C4-2B (cell line): Measurements from ENCODE around the gene CCDC69.

ENCODE experiments used
- H3K27ac ChIP-seq: fragments of 450-650 bp; 2 replicates; pipeline ENCODE4 v1.5.1; 2017
- ZFX ChIP-seq: fragments of 450-650 bp; IDR thresholded peaks from 2 replicates; pipeline ENCODE4 v1.6.1; 2017
- TF ChIP-seq, protein P1 (sequence below): fragments of 450-650 bp; conservative IDR thresholded peaks from 2 replicates; pipeline ENCODE4 v1.5.1; 2017; ENCODE audit warnings: mild to moderate bottlenecking

CCDC69 gene

DNA sequence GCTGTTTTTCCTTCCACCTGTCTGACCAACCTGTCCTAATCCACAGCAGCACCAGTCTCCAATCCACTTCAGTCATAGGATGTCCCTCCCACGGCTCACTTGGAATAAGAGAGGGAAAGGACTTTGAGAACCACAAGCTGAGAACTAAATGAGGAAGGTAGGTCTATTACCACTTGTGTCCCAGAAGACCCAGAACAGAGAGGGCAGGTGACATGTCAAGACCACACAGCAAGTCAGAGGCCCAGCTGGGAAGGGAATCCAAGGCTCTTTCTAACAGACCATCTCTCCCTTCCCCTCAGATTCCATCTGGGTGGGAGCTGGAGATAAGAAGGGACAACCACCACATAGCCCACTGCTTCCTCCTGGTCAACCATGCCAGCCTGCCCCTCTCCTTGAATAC is 81.0 kb downstream of the CCDC69 start:
- TF ChIP-seq ZFX: no peak
- TF ChIP-seq, protein P1, sequence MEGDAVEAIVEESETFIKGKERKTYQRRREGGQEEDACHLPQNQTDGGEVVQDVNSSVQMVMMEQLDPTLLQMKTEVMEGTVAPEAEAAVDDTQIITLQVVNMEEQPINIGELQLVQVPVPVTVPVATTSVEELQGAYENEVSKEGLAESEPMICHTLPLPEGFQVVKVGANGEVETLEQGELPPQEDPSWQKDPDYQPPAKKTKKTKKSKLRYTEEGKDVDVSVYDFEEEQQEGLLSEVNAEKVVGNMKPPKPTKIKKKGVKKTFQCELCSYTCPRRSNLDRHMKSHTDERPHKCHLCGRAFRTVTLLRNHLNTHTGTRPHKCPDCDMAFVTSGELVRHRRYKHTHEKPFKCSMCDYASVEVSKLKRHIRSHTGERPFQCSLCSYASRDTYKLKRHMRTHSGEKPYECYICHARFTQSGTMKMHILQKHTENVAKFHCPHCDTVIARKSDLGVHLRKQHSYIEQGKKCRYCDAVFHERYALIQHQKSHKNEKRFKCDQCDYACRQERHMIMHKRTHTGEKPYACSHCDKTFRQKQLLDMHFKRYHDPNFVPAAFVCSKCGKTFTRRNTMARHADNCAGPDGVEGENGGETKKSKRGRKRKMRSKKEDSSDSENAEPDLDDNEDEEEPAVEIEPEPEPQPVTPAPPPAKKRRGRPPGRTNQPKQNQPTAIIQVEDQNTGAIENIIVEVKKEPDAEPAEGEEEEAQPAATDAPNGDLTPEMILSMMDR: no peak
- H3K27ac ChIP-seq: no peak overlapping the region

DNA sequence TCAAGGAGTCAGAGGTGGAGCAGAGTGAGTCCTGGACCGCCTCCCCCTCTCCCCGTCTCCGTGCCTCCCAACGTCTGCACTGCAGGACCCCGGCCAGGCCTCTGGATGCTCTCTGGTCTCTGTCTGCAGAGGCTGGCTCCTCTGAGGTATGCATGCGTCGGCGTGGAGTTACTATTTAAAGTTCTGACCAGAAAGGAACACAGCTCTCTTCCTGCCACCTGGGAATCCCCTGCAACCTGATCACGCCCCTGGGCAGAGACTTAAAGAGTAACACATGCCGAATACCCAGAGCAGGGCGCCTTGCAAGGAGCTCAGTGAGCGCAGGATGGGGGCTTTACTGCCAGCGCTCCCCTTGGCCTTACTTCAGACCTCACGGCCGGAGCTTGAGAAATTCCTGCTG is 82.4 kb downstream of the CCDC69 start:
- TF ChIP-seq, protein P1: no peak
- no peak for TF ChIP-seq ZFX
- no peak overlapping the region for H3K27ac ChIP-seq

DNA sequence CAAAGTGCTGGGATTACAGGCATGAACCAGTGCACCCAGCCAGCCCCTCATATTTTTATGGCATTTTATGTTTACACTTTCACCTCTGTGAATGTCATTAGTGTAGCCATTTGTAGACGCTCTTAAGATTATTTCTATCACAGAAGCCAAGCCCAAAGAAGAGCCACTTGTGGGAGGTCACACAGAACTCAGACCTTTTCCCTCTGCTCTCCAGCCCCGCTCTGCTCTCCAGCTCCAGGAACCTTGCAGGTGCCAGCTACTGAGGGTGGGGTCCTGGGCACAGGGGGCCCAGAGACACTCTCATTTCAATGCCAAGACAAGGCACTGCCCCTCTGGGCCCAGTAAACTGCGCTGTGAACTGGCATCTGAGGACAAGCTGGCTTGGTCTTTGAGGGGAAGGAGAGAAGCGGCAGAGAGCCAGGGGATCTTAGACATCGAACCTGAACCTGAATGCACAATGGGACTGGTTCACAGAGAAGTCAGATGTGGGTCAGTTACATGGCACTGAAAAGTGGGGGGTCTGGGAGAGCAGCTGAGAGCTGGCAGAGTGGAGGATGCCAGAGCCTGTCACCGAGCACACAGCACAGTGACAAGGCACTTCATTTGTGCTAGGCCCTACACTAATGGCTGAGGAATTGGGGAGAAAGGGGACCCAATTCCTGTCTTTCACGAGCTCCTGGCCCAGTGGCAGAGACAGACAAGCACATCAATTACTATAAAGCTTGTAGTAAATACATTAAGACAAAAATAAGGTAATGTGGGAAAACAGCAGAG is 83.0 kb downstream of the CCDC69 start:
- TF ChIP-seq ZFX: no peak
- no peak overlapping the region for H3K27ac ChIP-seq

- TF ChIP-seq, protein P1: no peak
- TF ChIP-seq ZFX: no peak
- H3K27ac ChIP-seq: no peak overlapping the region
Observed at GRCh38 chr5:151139646-151140045, 84.2 kb downstream of the CCDC69 start.

DNA sequence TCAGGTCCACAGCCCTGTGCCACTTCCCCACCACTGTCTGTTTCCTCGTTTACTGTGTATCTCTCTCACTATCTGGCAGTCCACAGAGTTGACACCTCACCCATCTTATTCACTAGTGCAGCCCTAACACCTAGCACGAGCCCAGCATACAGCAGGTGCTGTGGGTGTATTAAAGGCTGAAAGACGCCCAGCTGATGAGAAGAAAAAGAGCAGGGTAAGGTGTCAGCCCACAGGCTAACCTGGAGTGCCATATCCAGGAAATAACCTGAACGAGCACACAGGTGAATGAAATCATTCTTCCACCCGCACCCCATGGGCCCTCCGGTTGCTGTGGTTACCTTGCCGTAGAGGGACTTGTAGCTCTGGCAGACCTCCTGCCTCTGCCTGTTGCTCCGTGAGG is 84.9 kb downstream of the CCDC69 start:
- H3K27ac ChIP-seq: no peak overlapping the region
- TF ChIP-seq ZFX: no peak
- TF ChIP-seq, protein P1: no peak

GRCh38 chr5:151138114-151138513 is 85.8 kb downstream of the CCDC69 start:
- TF ChIP-seq, protein P1: no peak
- TF ChIP-seq ZFX: no peak
- H3K27ac ChIP-seq: no peak overlapping the region

GRCh38 chr5:151137067-151137825 is 86.6 kb downstream of the CCDC69 start:
- no peak overlapping the region for H3K27ac ChIP-seq
- no peak for TF ChIP-seq ZFX
- TF ChIP-seq, protein P1: no peak
